HG03097 (cell line): Measurements from ENCODE around the gene TET3.

Source experiments
- ATAC-seq: cut with Tn5 transposase; IDR thresholded peaks from one replicate; pipeline ENCODE4 v1.9.1; 2021; ENCODE audit not compliant: unreplicated experiment, low FRiP score

Gene TET3

DNA sequence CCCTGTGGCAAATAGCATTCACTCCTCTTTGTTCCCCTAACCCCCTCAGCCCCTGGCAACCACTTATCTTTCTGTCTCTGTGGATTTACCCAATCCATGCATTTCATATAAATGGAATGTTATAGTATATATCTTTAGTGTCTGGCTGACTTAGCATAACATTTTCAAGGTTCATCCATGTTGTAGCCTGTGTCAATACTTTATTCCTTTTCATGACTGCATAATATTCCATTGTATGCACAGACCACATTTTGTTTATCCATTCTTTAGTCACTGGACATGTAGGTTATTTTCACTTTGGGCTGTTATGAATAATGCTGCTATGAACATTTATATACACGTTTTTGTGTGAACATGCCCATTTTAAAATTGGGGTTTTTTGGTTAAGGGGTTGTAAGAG is 42.8 kb downstream of the TET3 start:
- ATAC-seq: no peak

DNA sequence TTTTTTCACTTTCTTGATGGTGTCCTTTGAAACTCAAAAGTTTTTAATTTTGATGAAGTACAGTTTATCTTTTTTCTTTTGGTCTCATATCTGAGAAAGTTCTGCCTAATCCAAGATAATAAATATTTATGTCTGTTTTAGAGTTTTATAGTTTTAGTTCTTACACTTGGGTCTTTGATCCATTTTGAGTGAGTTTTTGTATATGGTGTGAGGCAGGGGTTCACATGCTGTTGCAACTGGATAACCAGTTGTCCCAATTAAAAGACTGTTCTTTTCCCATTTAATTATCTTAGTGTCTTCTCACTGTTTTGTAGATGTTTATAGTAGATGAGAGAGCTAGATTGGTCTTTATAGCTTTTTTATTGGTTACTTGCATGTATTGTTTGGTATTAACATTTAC is 43.6 kb downstream of the TET3 start:
- no peak for ATAC-seq

DNA sequence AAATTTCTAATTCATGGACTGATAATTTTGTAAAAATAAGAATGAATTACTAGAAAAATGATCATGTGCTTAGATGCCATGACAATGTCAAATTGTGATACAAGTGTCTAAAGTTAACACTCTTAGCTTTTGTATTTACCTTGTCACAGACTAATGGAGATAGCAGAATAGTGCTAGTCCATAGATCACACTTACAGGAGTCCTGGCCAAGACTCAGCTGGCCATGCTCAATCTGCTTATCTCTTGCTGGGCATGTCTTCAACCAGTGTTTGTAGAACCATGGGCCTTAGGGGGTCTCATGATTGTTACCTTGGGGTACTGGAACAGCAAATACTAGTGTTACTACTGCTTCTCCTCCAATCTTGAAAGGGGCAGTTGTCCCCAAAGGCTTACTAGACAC is 44.0 kb downstream of the TET3 start:
- ATAC-seq: no peak

- ATAC-seq: no peak
These were observed 45.1 kb downstream of the TET3 start for GRCh38 chr2:74029714-74030397.

DNA sequence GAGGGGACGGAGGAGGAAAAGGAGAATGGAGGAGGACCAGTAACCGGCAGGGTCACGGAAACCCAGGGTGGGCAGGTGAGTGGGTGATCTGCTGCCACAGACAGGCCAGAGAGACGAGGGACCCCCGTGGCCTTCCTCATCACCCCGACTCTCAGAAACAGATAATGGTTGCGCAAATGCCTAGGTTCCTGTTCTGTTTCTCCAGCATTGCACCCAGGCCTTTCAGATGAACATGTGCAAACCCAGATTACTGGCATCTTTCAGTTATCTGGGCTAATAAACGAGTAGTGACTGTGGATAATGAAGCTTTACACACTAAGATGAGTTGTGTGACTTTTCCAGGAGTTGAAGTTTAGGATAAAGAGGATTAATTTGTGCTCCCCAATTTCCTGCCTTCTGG is 46.5 kb downstream of the TET3 start:
- ATAC-seq: no peak

- no peak for ATAC-seq
These were observed 47.2 kb downstream of the TET3 start for GRCh38 chr2:74031959-74032287.

- ATAC-seq: no peak
These were observed 48.7 kb downstream of the TET3 start for GRCh38 chr2:74033375-74033774.
